ENCODE measurements around the gene TMEM170A. TPM values are rescaled to one million over a fixed set of nuclear protein-coding genes. Genes with fewer than 3 reads are reported as not detected.

Gene TMEM170A
- total and polyA plus RNA-seq, 2 of the 13 experiments (the other 11 are each of a cell fraction or from before 2014, with no cell fraction given): 35.7 to 39.7 TPM

GRCh38 chr16:75458439-75458838 lies 6.0 kb downstream of the TMEM170A start:
- POLR2A ChIA-PET: no interaction called here
- ATAC-seq (no peak), DNase-seq (ENCODE audit: low spot score) (no peak), FAIRE-seq (no peak)
- Histone ChIP-seq H3K9me3 (ENCODE audit: low read length) (no peaks in the 10 kb centered on the region), H3K79me2 (ENCODE audit: insufficient read depth, low read length) (peaks cover 83% of the 10 kb centered on the region), H3K9ac (ENCODE audit: insufficient read depth, low read depth, low read length) (no peak overlapping the region), H3K4me2 (ENCODE audit: low read depth, low read length) (no peak overlapping the region), H4K20me1 (ENCODE audit: insufficient read depth, low read length) (peaks cover 34% of the 10 kb centered on the region), H3K36me3 (replicated peaks in 1 of 2; ENCODE audit: control insufficient read depth in 1 of 2, insufficient read depth in 2 of 2, low read length in 2 of 2) (peaks cover 0 to 4% of the 10 kb centered on the region in 2 experiments; a peak in 3 of 5 replicates), H3K27me3 (ENCODE audit: control insufficient read depth in 1 of 2, insufficient read depth in 2 of 2, low read length in 2 of 2) (no peaks in the 10 kb centered on the region), H3K4me3 (replicated peaks in 1 of 3; ENCODE audit: insufficient read depth in 1 of 3, low read depth in 2 of 3, low read length in 3 of 3) (no peak overlapping the region), H3K4me1 (ENCODE audit: insufficient read depth, low read length) (peaks cover 52% of the 10 kb centered on the region), H3K27ac (ENCODE audit: extremely low read length, insufficient read depth, low read length) (no peak overlapping the region), H2AFZ (ENCODE audit: low read length) (no peak overlapping the region)
- 0 out of 4 replicates have a peak, but pooled peaks of 1 of the 2 experiments have one; percentile 1 for TF ChIP-seq MAFK (conservative IDR thresholded peaks at IDR 0.05 in 1 of 2, IDR thresholded peaks at IDR 0.05 in 1 of 2; ENCODE audit: low read length in 2 of 2)
- TF ChIP-seq PHF8 (CRISPR knock-in tag; IDR thresholded peaks at IDR 0.05): no peak
- no peak for TF ChIP-seq MAFF (IDR thresholded peaks at IDR 0.05; ENCODE audit: low read depth, low read length)
- WGBS (ENCODE audit: low lambda C conversion rate): 97% methylated on average over 2 of the region's 2 CpGs
- intact Hi-C loops (cut with micrococcal nuclease; ENCODE audit: unreplicated experiment): no loop called here
- no TSS peak for BruUV-seq (replicated peaks)
- CTCF ChIA-PET (ENCODE audit: low intra/inter-chr PET ratio, low total read pairs): no interaction called here
- in situ Hi-C loops (cut with HindIII; ENCODE audit: extremely low pct_ligation_motif_present, low pct_unique_long_range_greater_than_20kb): no loop called here

- Histone ChIP-seq H2AFZ (ENCODE audit: low read length) (no peak overlapping the region), H3K9ac (ENCODE audit: insufficient read depth, low read depth, low read length) (no peak overlapping the region), H3K4me3 (replicated peaks in 1 of 3; ENCODE audit: insufficient read depth in 1 of 3, low read depth in 2 of 3, low read length in 3 of 3) (no peak overlapping the region), H3K79me2 (ENCODE audit: insufficient read depth, low read length) (peaks cover 83% of the 10 kb centered on the region), H4K20me1 (ENCODE audit: insufficient read depth, low read length) (peaks cover 34% of the 10 kb centered on the region), H3K4me2 (ENCODE audit: low read depth, low read length) (no peak overlapping the region), H3K36me3 (replicated peaks in 1 of 2; ENCODE audit: control insufficient read depth in 1 of 2, insufficient read depth in 2 of 2, low read length in 2 of 2) (peaks cover 0 to 4% of the 10 kb centered on the region in 2 experiments; a peak in 3 of 5 replicates), H3K4me1 (ENCODE audit: insufficient read depth, low read length) (peaks cover 54% of the 10 kb centered on the region), H3K9me3 (ENCODE audit: low read length) (no peaks in the 10 kb centered on the region), H3K27me3 (ENCODE audit: control insufficient read depth in 1 of 2, insufficient read depth in 2 of 2, low read length in 2 of 2) (no peaks in the 10 kb centered on the region), H3K27ac (ENCODE audit: extremely low read length, insufficient read depth, low read length) (no peak overlapping the region)
- in situ Hi-C loops (cut with HindIII; ENCODE audit: extremely low pct_ligation_motif_present, low pct_unique_long_range_greater_than_20kb) (no loop called here), intact Hi-C loops (cut with micrococcal nuclease; ENCODE audit: unreplicated experiment) (no loop called here)
- CTCF ChIA-PET (ENCODE audit: low intra/inter-chr PET ratio, low total read pairs): no interaction called here
- FAIRE-seq (no peak), ATAC-seq (no peak), DNase-seq (ENCODE audit: low spot score) (no peak)
- WGBS (ENCODE audit: low lambda C conversion rate): 94% methylated on average over 4 of the region's 4 CpGs
- BruUV-seq (replicated peaks): no TSS peak
- POLR2A ChIA-PET: no interaction called here
- no peak for TF ChIP-seq MBNL3 (CRISPR knock-in tag; conservative IDR thresholded peaks at IDR 0.05)
- TF ChIP-seq MYPOP (CRISPR knock-in tag; IDR thresholded peaks at IDR 0.05): no peak
- no peak for TF ChIP-seq ZNF878 (CRISPR knock-in tag; IDR thresholded peaks at IDR 0.05)
- no peak for TF ChIP-seq ZNF550 (CRISPR knock-in tag; IDR thresholded peaks at IDR 0.05; ENCODE audit: borderline replicate concordance)
- no peak for TF ChIP-seq HMGXB3 (CRISPR knock-in tag; IDR thresholded peaks at IDR 0.05; ENCODE audit: borderline replicate concordance)
- TF ChIP-seq HNF4A (CRISPR knock-in tag; IDR thresholded peaks at IDR 0.05): no peak
- TF ChIP-seq ARID3A (IDR thresholded peaks at IDR 0.05; ENCODE audit: low read depth, low read length): no peak
- no peak for TF ChIP-seq ADNP (CRISPR knock-in tag; IDR thresholded peaks at IDR 0.05)
These were observed 6.5 kb downstream of the TMEM170A start for GRCh38 chr16:75458029-75458428.
